HepG2 (cell line): ENCODE results near the gene SALL4. TPM values are rescaled to one million over a fixed set of nuclear protein-coding genes. Genes with fewer than 3 reads are reported as not detected.

ENCODE experiments used
- ATAC-seq: fragments of 200-7000 bp; cut with Tn5 transposase; 3 replicates; pipeline ENCODE4 v1.9.1; 2020; ENCODE audit warnings: mild to moderate bottlenecking, moderate library complexity
- BruUV-seq: library from RNA; stranded (reverse); fragments of 400-500 nt; replicated peaks from 2 replicates; lab custom pipeline; 2021; lab: Mats Ljungman, UMichigan
- CTCF ChIA-PET: fragments of 300-600 bp; formaldehyde crosslinking; extraction: SDS; loops from one replicate; lab custom pipeline; 2021; ENCODE audit warnings: low total read pairs, inconsistent platforms, low intra/inter-chr PET ratio; lab: Yijun Ruan, JAX
- POLR2A ChIA-PET: fragments of 350-600 bp; sonication (Branson Sonifier 250); formaldehyde crosslinking; loops from one replicate; lab custom pipeline; 2020; ENCODE audit warnings: antibody characterized with exemption, inconsistent platforms; lab: Yijun Ruan, JAX
- DNase-seq: peaks from one replicate; pipeline ENCODE4 v3.0.0-alpha.2; 2015; ENCODE audit warnings: low spot score
- FAIRE-seq: peaks from 3 replicates; lab custom pipeline; 2011; peaks lifted over from hg19 to GRCh38; lab: Jason Lieb, UNC
- H2AFZ ChIP-seq: one replicate; pipeline ENCODE4 v1.6.1; 2011; ENCODE audit warnings: low read length, inconsistent platforms
- H3K27ac ChIP-seq: fragments of 300-600 bp; 3 replicates; pipeline ENCODE4 v1.8.0; 2011; ENCODE audit warnings: mixed run types, mild to moderate bottlenecking, mixed read lengths, low read length, inconsistent platforms; ENCODE audit not compliant: insufficient read depth; ENCODE audit errors: extremely low read length
- H3K27me3 ChIP-seq, 2 experiments: fragments of 200-600 bp in 1 of 2; 2 replicates in 1 of 2; 3 replicates in 1 of 2; pipeline versions ENCODE4 v1.6.0 to v1.8.0; 2011; ENCODE audit warnings: low read length in 2 of 2, mild to moderate bottlenecking in 2 of 2, moderate library complexity in 2 of 2, inconsistent platforms in 1 of 2; ENCODE audit not compliant: insufficient read depth in 2 of 2, control insufficient read depth in 1 of 2
- H3K36me3 ChIP-seq, 2 experiments: fragments of 200-600 bp in 1 of 2; replicated peaks in 1 of 2; 2 replicates in 1 of 2; 3 replicates in 1 of 2; pipeline versions ENCODE4 v1.5.1 to v1.8.0; 2011; ENCODE audit warnings: low read length in 2 of 2, inconsistent platforms in 1 of 2; ENCODE audit not compliant: insufficient read depth in 2 of 2, control insufficient read depth in 1 of 2
- H3K4me1 ChIP-seq: 2 replicates; pipeline ENCODE4 v1.5.1; 2012; ENCODE audit warnings: low read length, inconsistent platforms; ENCODE audit not compliant: insufficient read depth
- H3K4me2 ChIP-seq: 2 replicates; pipeline ENCODE4 v1.6.0; 2011; ENCODE audit warnings: low read depth, low read length, inconsistent platforms
- H3K4me3 ChIP-seq, 3 experiments: fragments of 200-600 bp in 1 of 3; sonication (generic), shearing (Covaris generic) in 1 of 3; replicated peaks in 1 of 3; 2 replicates each; pipeline ENCODE4 v1.5.1; 2011 to 2016; ENCODE audit warnings: low read length in 3 of 3, inconsistent platforms in 2 of 3, low read depth in 2 of 3, mild to moderate bottlenecking in 2 of 3, control low read depth in 1 of 3, mixed read lengths in 1 of 3; ENCODE audit not compliant: insufficient read depth in 1 of 3
- H3K79me2 ChIP-seq: one replicate; pipeline ENCODE4 v1.6.1; 2011; ENCODE audit warnings: low read length, inconsistent platforms; ENCODE audit not compliant: insufficient read depth
- H3K9ac ChIP-seq: 2 replicates; pipeline ENCODE4 v1.6.0; 2011; ENCODE audit warnings: mild to moderate bottlenecking, low read depth, low read length, inconsistent platforms; ENCODE audit not compliant: insufficient read depth
- H3K9me3 ChIP-seq: 2 replicates; pipeline ENCODE4 v1.5.1; 2012; ENCODE audit warnings: mild to moderate bottlenecking, low read length
- H4K20me1 ChIP-seq: 2 replicates; pipeline ENCODE4 v1.6.0; 2011; ENCODE audit warnings: inconsistent platforms, mild to moderate bottlenecking, low read length, moderate library complexity; ENCODE audit not compliant: insufficient read depth
- CENPBD1 ChIP-seq: sonication (generic); formaldehyde crosslinking; IDR thresholded peaks from 2 replicates; pipeline ENCODE4 v1.8.0; 2022; ENCODE audit warnings: missing genetic modification reagents, low read depth, mild to moderate bottlenecking, borderline replicate concordance
- CSRNP2 ChIP-seq: sonication (generic); formaldehyde crosslinking; conservative IDR thresholded peaks from 2 replicates; pipeline ENCODE4 v1.8.0; 2022; ENCODE audit warnings: low read depth, missing genetic modification reagents
- EZH2 ChIP-seq: conservative IDR thresholded peaks from 2 replicates; pipeline ENCODE4 v1.6.1; 2012; ENCODE audit warnings: mild to moderate bottlenecking, low read depth, low read length, moderate library complexity
- KLF6 ChIP-seq: IDR thresholded peaks from 2 replicates; pipeline ENCODE4 v1.8.0; 2016; ENCODE audit warnings: missing biosample characterization, missing genetic modification reagents
- KMT2B ChIP-seq: IDR thresholded peaks from 2 replicates; pipeline ENCODE4 v1.6.1; 2016; ENCODE audit warnings: missing genetic modification reagents, missing compliant biosample characterization
- MAFK ChIP-seq, 2 experiments: IDR thresholded peaks in 1 of 2; conservative IDR thresholded peaks in 1 of 2; 2 replicates each; pipeline ENCODE4 v1.6.1; 2011; ENCODE audit warnings: improper control_type of control experiment in 2 of 2, low read length in 2 of 2
- NRL ChIP-seq: sonication (generic); formaldehyde crosslinking; IDR thresholded peaks from 2 replicates; pipeline ENCODE4 v1.5.0; 2020; ENCODE audit warnings: missing genetic modification reagents, mild to moderate bottlenecking, moderate library complexity, borderline replicate concordance
- ONECUT2 ChIP-seq: sonication (generic); formaldehyde crosslinking; IDR thresholded peaks from 2 replicates; pipeline ENCODE4 v1.4.0; 2020; ENCODE audit warnings: missing genetic modification reagents
- THAP9 ChIP-seq: sonication (generic); formaldehyde crosslinking; IDR thresholded peaks from 2 replicates; pipeline ENCODE4; 2020; ENCODE audit warnings: missing genetic modification reagents, mild to moderate bottlenecking, borderline replicate concordance
- ZFP82 ChIP-seq: sonication (generic); formaldehyde crosslinking; IDR thresholded peaks from 2 replicates; pipeline ENCODE4 v1.5.1; 2020; ENCODE audit warnings: mild to moderate bottlenecking, missing genetic modification reagents, borderline replicate concordance
- ZNF17 ChIP-seq: sonication (generic); formaldehyde crosslinking; IDR thresholded peaks from 2 replicates; pipeline ENCODE4 v1.5.0; 2020; ENCODE audit warnings: mild to moderate bottlenecking, missing genetic modification reagents
- ZNF282 ChIP-seq: fragments of 450-650 bp; IDR thresholded peaks from 2 replicates; pipeline ENCODE4 v1.6.1; 2018; ENCODE audit not compliant: partially characterized antibody
- ZNF850 ChIP-seq: sonication (generic); formaldehyde crosslinking; conservative IDR thresholded peaks from 2 replicates; pipeline ENCODE4 v1.9.0; 2021; ENCODE audit warnings: mild to moderate bottlenecking, missing genetic modification reagents
- ZSCAN9 ChIP-seq: IDR thresholded peaks from 2 replicates; pipeline ENCODE4 v1.6.1; 2016; ENCODE audit warnings: borderline replicate concordance
- WGBS: methylation state at CpG from one replicate; pipeline ENCODE4 v1.1.6; 2017; ENCODE audit warnings: low lambda C conversion rate; 5-methylcytosine and 5-hydroxymethylcytosine counted together
- in situ Hi-C: cut with HindIII; loops from 2 replicates; pipeline ENCODE4 v1.10.0; 2017; ENCODE audit warnings: low pct_unique_long_range_greater_than_20kb; ENCODE audit not compliant: extremely low pct_ligation_motif_present
- intact Hi-C: fragments of 100-400 bp; cut with micrococcal nuclease; formaldehyde crosslinking; loops from one replicate; pipeline ENCODE4 v1.10.0; 2022; ENCODE audit not compliant: unreplicated experiment
- polyA plus RNA-seq, 8 experiments: library from polyadenylated mRNA; depleted of rRNA in 3 of 8; stranded (reverse) in 7 of 8; unstranded in 1 of 8; fragments of >200 nt; fragmentation: Illumina TruSeq in 4 of 8; extraction: Trizol in 4 of 8; gene quantifications; 2 replicates each; pipeline versions ENCODE4 v1.2.1 to v1.2.3, GENCODE V29; 2011 to 2016; ENCODE audit warnings: low read depth in 4 of 8, missing spikeins in 1 of 8, mixed read lengths in 1 of 8; ENCODE audit not compliant: insufficient read depth in 1 of 8
- total RNA-seq, 5 experiments: library from RNA; depleted of rRNA; stranded (reverse); fragments of >200 nt; fragmentation: Illumina TruSeq; extraction: Trizol; gene quantifications; 2 replicates each; pipeline ENCODE4 v1.2.3, GENCODE V29; 2016; ENCODE audit warnings: low read depth in 1 of 5

Gene SALL4
- total and polyA plus RNA-seq, 2 of the 13 experiments (the other 11 are each of a cell fraction or from before 2014, with no cell fraction given), result 0.33 to 1.8 TPM

- no peaks in the 10 kb centered on the region for H3K79me2 ChIP-seq
- no peak overlapping the region for H3K4me2 ChIP-seq
- WGBS, result 57% methylated on average over 3 of the region's 3 CpGs
- H3K9me3 ChIP-seq, result no peaks in the 10 kb centered on the region
- ATAC-seq (no peak), DNase-seq (no peak), FAIRE-seq (no peak)
- CTCF ChIA-PET, result no interaction called here
- H2AFZ ChIP-seq, result no peak overlapping the region
- intact Hi-C loops, result no loop called here
- no peak overlapping the region for H3K27ac ChIP-seq
- peaks cover 0 to 4% of the 10 kb centered on the region in 2 experiments; a peak in 1 of 5 replicates for H3K27me3 ChIP-seq
- H3K9ac ChIP-seq, result no peak overlapping the region
- POLR2A ChIA-PET, result no interaction called here
- H3K4me1 ChIP-seq, result 0 out of 2 replicates have a peak, but pooled peaks cover 7% of the 10 kb centered on the region
- in situ Hi-C loops, result no loop called here
- no peak overlapping the region for H3K4me3 ChIP-seq
- no TSS peak for BruUV-seq
- TF ChIP-seq ZNF850 (CRISPR knock-in tag) (no peak), MAFK (conservative IDR thresholded peaks at IDR 0.05 in 1 of 2, IDR thresholded peaks at IDR 0.05 in 1 of 2; ENCODE audit: low read length in 2 of 2) (no peak), CENPBD1 (CRISPR knock-in tag) (no peak), KLF6 (CRISPR knock-in tag) (no peak), CSRNP2 (CRISPR knock-in tag) (no peak), NRL (no peak), THAP9 (no peak), EZH2 (no peak), ZNF282 (no peak), KMT2B (CRISPR knock-in tag) (no peak), ZSCAN9 (no peak), ZFP82 (no peak), ZNF17 (CRISPR knock-in tag) (no peak), ONECUT2 (CRISPR knock-in tag) (no peak)
- no peaks in the 10 kb centered on the region for H4K20me1 ChIP-seq
- no peaks in the 10 kb centered on the region for H3K36me3 ChIP-seq
These were observed 30.0 kb upstream of the SALL4 start for GRCh38 chr20:51832276-51832675.
